CD14-positive monocyte (primary cell): ENCODE measurements around the gene TOLLIP. TPM values are rescaled to one million over a fixed set of nuclear protein-coding genes. Genes with fewer than 3 reads are reported as not detected.

Source experiments
- DNase-seq, 3 donors: peaks; one replicate each; pipeline ENCODE4 v3.0.0-alpha.2; 2011 to 2022
- H2AFZ ChIP-seq: 2 replicates; pipeline ENCODE4 v1.6.0; 2012; ENCODE audit warnings: mild to moderate bottlenecking, low read depth, low read length, inconsistent platforms; ENCODE audit not compliant: insufficient read depth, poor library complexity, severe bottlenecking
- H3K27ac ChIP-seq, 2 donors: 1 replicate in 1 of 2; 2 replicates in 1 of 2; pipeline ENCODE4 v1.5.1; 2012 to 2013; ENCODE audit warnings: low read length in 2 of 2, control low read depth in 1 of 2, inconsistent platforms in 1 of 2, low read depth in 1 of 2, mild to moderate bottlenecking in 1 of 2
- H3K27me3 ChIP-seq, 2 donors: one replicate each; pipeline versions ENCODE4 v1.6.0 to v1.6.1; 2011 to 2013; ENCODE audit warnings: low read length in 2 of 2; ENCODE audit not compliant: control insufficient read depth in 2 of 2, insufficient read depth in 2 of 2
- H3K36me3 ChIP-seq, 2 donors: replicated peaks in 1 of 2; 1 replicate in 1 of 2; 2 replicates in 1 of 2; pipeline versions ENCODE4 v1.5.1 to v1.6.1; 2012 to 2013; ENCODE audit warnings: low read length in 2 of 2, control low read depth in 1 of 2, inconsistent platforms in 1 of 2, mild to moderate bottlenecking in 1 of 2; ENCODE audit not compliant: insufficient read depth in 2 of 2, control insufficient read depth in 1 of 2
- H3K4me1 ChIP-seq, 2 donors: 1 replicate in 1 of 2; 2 replicates in 1 of 2; pipeline versions ENCODE4 v1.5.1 to v1.6.1; 2012 to 2013; ENCODE audit warnings: low read length in 2 of 2, control low read depth in 1 of 2, inconsistent platforms in 1 of 2, mild to moderate bottlenecking in 1 of 2, moderate library complexity in 1 of 2; ENCODE audit not compliant: insufficient read depth in 2 of 2, control insufficient read depth in 1 of 2
- H3K4me2 ChIP-seq: replicated peaks from 2 replicates; pipeline ENCODE3; 2012; ENCODE audit warnings: low read length, moderate library complexity, mild to moderate bottlenecking; ENCODE audit not compliant: poor library complexity, severe bottlenecking; ENCODE audit errors: extremely low read depth
- H3K4me3 ChIP-seq, 3 experiments: fragments of 200-600 bp in 1 of 3; sonication (generic) in 1 of 3; replicated peaks in 1 of 3; 1 replicate in 2 of 3; 2 replicates in 1 of 3; pipeline ENCODE4 v1.5.1; 2011 to 2013; ENCODE audit warnings: low read length in 3 of 3, mild to moderate bottlenecking in 3 of 3, control low read depth in 2 of 3, low read depth in 2 of 3, inconsistent platforms in 1 of 3, moderate library complexity in 1 of 3
- H3K79me2 ChIP-seq: 2 replicates; pipeline ENCODE4 v1.6.0; 2012; ENCODE audit warnings: mild to moderate bottlenecking, control low read depth, inconsistent platforms, low read length, moderate library complexity; ENCODE audit not compliant: insufficient read depth
- H3K9ac ChIP-seq: 2 replicates; pipeline ENCODE4 v1.6.0; 2017; ENCODE audit warnings: low read length, mild to moderate bottlenecking; ENCODE audit not compliant: insufficient read depth, poor library complexity, severe bottlenecking
- H3K9me3 ChIP-seq, 2 donors: replicated peaks in 1 of 2; 1 replicate in 1 of 2; 2 replicates in 1 of 2; pipeline versions ENCODE4 v1.5.1 to v1.6.1; 2012 to 2013; ENCODE audit warnings: low read length in 2 of 2, control low read depth in 1 of 2; ENCODE audit not compliant: control insufficient read depth in 1 of 2, insufficient read depth in 1 of 2
- H4K20me1 ChIP-seq: 2 replicates; pipeline ENCODE4 v1.6.0; 2012; ENCODE audit warnings: mild to moderate bottlenecking, low read length, control low read depth, moderate library complexity; ENCODE audit not compliant: insufficient read depth
- H3K27ac Mint-ChIP-seq, 7 donors: one replicate each; pipeline ENCODE4 v1.8.0; 2020; ENCODE audit warnings: mild to moderate bottlenecking in 7 of 7, mixed read lengths in 7 of 7, moderate library complexity in 6 of 7, inconsistent platforms in 2 of 7
- H3K27me3 Mint-ChIP-seq, 3 donors: one replicate each; pipeline ENCODE4 v1.8.0; 2021 to 2022; ENCODE audit warnings: low read depth in 3 of 3, mild to moderate bottlenecking in 3 of 3, mixed read lengths in 3 of 3, moderate library complexity in 3 of 3, inconsistent platforms in 1 of 3
- H3K36me3 Mint-ChIP-seq, 2 donors: one replicate each; pipeline ENCODE4 v1.8.0; 2020; ENCODE audit warnings: mixed read lengths in 2 of 2, inconsistent platforms in 1 of 2, mild to moderate bottlenecking in 1 of 2
- H3K4me1 Mint-ChIP-seq: one replicate; pipeline ENCODE4 v1.8.0; 2020; ENCODE audit warnings: mild to moderate bottlenecking, mixed read lengths
- H3K4me3 Mint-ChIP-seq, 2 donors: one replicate each; pipeline ENCODE4 v1.8.0; 2020; ENCODE audit warnings: mild to moderate bottlenecking in 2 of 2, mixed read lengths in 2 of 2, moderate library complexity in 1 of 2
- H3K9me3 Mint-ChIP-seq, 7 donors: one replicate each; pipeline ENCODE4 v1.8.0; 2020 to 2022; ENCODE audit warnings: mixed read lengths in 7 of 7, mild to moderate bottlenecking in 6 of 7, moderate library complexity in 6 of 7, inconsistent platforms in 2 of 7
- CTCF ChIP-seq: fragments of 200-600 bp; IDR thresholded peaks from one replicate; pipeline ENCODE4 v1.8.0; 2022; ENCODE audit warnings: antibody characterized with exemption, mild to moderate bottlenecking
- WGBS: methylation state at CpG from one replicate; pipeline ENCODE4 v1.1.5; 2013; ENCODE audit warnings: missing lambda C conversion rate; ENCODE audit not compliant: insufficient coverage; 5-methylcytosine and 5-hydroxymethylcytosine counted together
- intact Hi-C, 2 donors: fragments of 100-400 bp; cut with micrococcal nuclease; formaldehyde crosslinking; loops; one replicate each; pipeline versions ENCODE4 v1.15.0 to v1.15.1; 2023
- polyA plus RNA-seq, 3 donors: library from polyadenylated mRNA; depleted of rRNA in 1 of 3; unstranded in 2 of 3; stranded (reverse) in 1 of 3; fragments of 300-500 nt in 2 of 3; fragments of >200 nt in 1 of 3; fragmentation: Illumina TruSeq in 2 of 3; gene quantifications; 1 replicate in 2 of 3; 2 replicates in 1 of 3; pipeline ENCODE4 v1.2.3, GENCODE V29; 2012 to 2021

TOLLIP gene
- polyA plus RNA-seq, 3 donors, result 67.9 to 72.1 (median 71.7) TPM

GRCh38 chr11:1310772-1311468, 1.5 kb upstream of the TOLLIP start:
- Histone ChIP-seq H2AFZ (peak overlapping the region; percentile 89), H3K4me3 (peak overlapping the region in 2 of 3 experiments; percentile 47 to 81), H3K4me2 (peak overlapping the region; percentile 74), H3K79me2 (peaks cover 35% of the 10 kb centered on the region), H4K20me1 (peaks cover 32% of the 10 kb centered on the region), H3K9ac (no peak overlapping the region), H3K9me3 (peaks cover 4 to 8% of the 10 kb centered on the region in 2 donors), H3K27ac (peak overlapping the region; percentile 92), H3K4me1 (peaks cover 51 to 53% of the 10 kb centered on the region in 2 donors), H3K27me3 (no peaks in the 10 kb centered on the region), H3K36me3 (peaks cover under 1 to 5% of the 10 kb centered on the region in 2 donors)
- DNase-seq, result peak; percentile 47 to 82 (median 79)
- Mint-ChIP-seq H3K4me3 (peak overlapping the region; percentile 76 to 82), H3K27me3 (peaks cover 0 to 5% (median 4%) of the 10 kb centered on the region in 3 donors), H3K27ac (peak overlapping the region; percentile 89 to 97 (median 92)), H3K4me1 (peaks cover 42% of the 10 kb centered on the region), H3K9me3 (peaks cover 6 to 18% (median 14%) of the 10 kb centered on the region in 7 donors), H3K36me3 (peaks cover 13 to 29% of the 10 kb centered on the region in 2 donors)
- 16% methylated on average over 5 of the region's 15 CpGs for WGBS
- intact Hi-C loops, result loop anchor here in 1 of 2 donors (2.0 to 5.0 kb wide), 2 partner anchors 24 to 261 kb away; partner anchors contain the start of gene DUSP8
- peak; percentile 19 for TF ChIP-seq CTCF

- no peak for DNase-seq
- peaks cover 51 to 53% of the 10 kb centered on the region in 2 donors for H3K4me1 ChIP-seq
Observed at GRCh38 chr11:1310318-1310687, 871 bp upstream of the TOLLIP start.

More at GRCh38 chr11:1310318-1310687, 871 bp upstream of the TOLLIP start:
- H4K20me1 ChIP-seq, result peaks cover 38% of the 10 kb centered on the region
- H3K9me3 ChIP-seq, result peaks cover 4 to 8% of the 10 kb centered on the region in 2 donors
- H3K27me3 ChIP-seq, result no peaks in the 10 kb centered on the region
- intact Hi-C loops, result loop anchor here in 1 of 2 donors (2.0 to 5.0 kb wide), 2 partner anchors 24 to 262 kb away; partner anchors contain the start of gene DUSP8
- 82% methylated on average over 16 of the region's 18 CpGs for WGBS
- peaks cover 41% of the 10 kb centered on the region for H3K79me2 ChIP-seq
- Mint-ChIP-seq H3K9me3 (peaks cover 6 to 18% (median 14%) of the 10 kb centered on the region in 7 donors), H3K4me1 (peaks cover 45% of the 10 kb centered on the region), H3K4me3 (peak overlapping the region; percentile 76 to 82), H3K36me3 (peaks cover 13 to 34% of the 10 kb centered on the region in 2 donors), H3K27me3 (peaks cover 0 to 4% (median 4%) of the 10 kb centered on the region in 3 donors), H3K27ac (peak overlapping the region; percentile 89 to 97 (median 92))
- H3K9ac ChIP-seq, result peak overlapping the region; percentile 87
- peaks cover 6 to 12% of the 10 kb centered on the region in 2 donors for H3K36me3 ChIP-seq
- peak overlapping the region; percentile 92 for H3K27ac ChIP-seq
- peak overlapping the region; percentile 74 for H3K4me2 ChIP-seq
- peak overlapping the region; percentile 89 for H2AFZ ChIP-seq
- no peak for TF ChIP-seq CTCF
- H3K4me3 ChIP-seq, result peak overlapping the region; percentile 7 to 81 (median 47)
